Liver (tissue), 9 donors: ENCODE results near the gene TMEM127. TPM values are rescaled to one million over a fixed set of nuclear protein-coding genes. Genes with fewer than 3 reads are reported as not detected.

Source experiments
- DNase-seq: peaks from one replicate; pipeline ENCODE4 v3.0.0-alpha.2; 2017; ENCODE audit warnings: low spot score
- H3K27ac ChIP-seq, 2 donors: one replicate each; pipeline ENCODE4 v1.7.0; 2013; ENCODE audit warnings: inconsistent platforms in 2 of 2, low read length in 2 of 2, control low read depth in 1 of 2, low read depth in 1 of 2, mild to moderate bottlenecking in 1 of 2
- H3K27me3 ChIP-seq, 4 donors: one replicate each; pipeline versions ENCODE4 v1.6.1 to v1.7.0; 2013; ENCODE audit warnings: low read length in 3 of 4, inconsistent platforms in 1 of 4, mild to moderate bottlenecking in 1 of 4, moderate library complexity in 1 of 4; ENCODE audit not compliant: control insufficient read depth in 4 of 4, insufficient read depth in 4 of 4
- H3K36me3 ChIP-seq, 4 donors: one replicate each; pipeline versions ENCODE4 v1.6.1 to v1.7.0; 2013; ENCODE audit warnings: low read length in 3 of 4, mild to moderate bottlenecking in 3 of 4, low read depth in 1 of 4, moderate library complexity in 1 of 4; ENCODE audit not compliant: control insufficient read depth in 4 of 4, insufficient read depth in 3 of 4
- H3K4me1 ChIP-seq, 4 donors: one replicate each; pipeline versions ENCODE4 v1.6.1 to v1.7.0; 2013; ENCODE audit warnings: low read length in 3 of 4, mild to moderate bottlenecking in 3 of 4, moderate library complexity in 1 of 4; ENCODE audit not compliant: control insufficient read depth in 4 of 4, insufficient read depth in 4 of 4
- H3K4me3 ChIP-seq, 3 donors: one replicate each; pipeline versions ENCODE4 v1.6.1 to v1.7.0; 2013; ENCODE audit warnings: low read length in 3 of 3, control low read depth in 1 of 3, low read depth in 1 of 3, mild to moderate bottlenecking in 1 of 3
- H3K9ac ChIP-seq, 2 donors: one replicate each; pipeline ENCODE4 v1.7.0; 2013; ENCODE audit warnings: low read length in 2 of 2, mild to moderate bottlenecking in 2 of 2, moderate library complexity in 2 of 2, control low read depth in 1 of 2, low read depth in 1 of 2
- H3K9me3 ChIP-seq, 4 donors: one replicate each; pipeline versions ENCODE4 v1.6.1 to v1.7.0; 2013; ENCODE audit warnings: low read length in 3 of 4; ENCODE audit not compliant: control insufficient read depth in 4 of 4
- CTCF ChIP-seq: fragments of 150-350 bp; IDR thresholded peaks from 2 replicates; pipeline ENCODE4 v1.5.1; 2017; ENCODE audit warnings: improper control_type of control experiment, low read depth, low read length; ENCODE audit not compliant: missing input control
- EGR1 ChIP-seq, 2 donors: IDR thresholded peaks; 2 replicates each; pipeline ENCODE4 v1.6.1; 2016 to 2018; ENCODE audit warnings: antibody characterized with exemption in 2 of 2, low read depth in 2 of 2
- FOXA1 ChIP-seq: IDR thresholded peaks from 2 replicates; pipeline ENCODE4 v1.6.1; 2016; ENCODE audit warnings: antibody characterized with exemption
- FOXA2 ChIP-seq: IDR thresholded peaks from 2 replicates; pipeline ENCODE4 v1.6.1; 2016; ENCODE audit warnings: antibody characterized with exemption
- GABPA ChIP-seq, 2 donors: IDR thresholded peaks in 1 of 2; conservative IDR thresholded peaks in 1 of 2; 2 replicates each; pipeline ENCODE4 v1.6.1; 2016; ENCODE audit warnings: antibody characterized with exemption in 2 of 2, mild to moderate bottlenecking in 1 of 2, moderate library complexity in 1 of 2
- HNF4A ChIP-seq, 2 donors: conservative IDR thresholded peaks; 2 replicates each; pipeline ENCODE4 v1.6.1; 2016; ENCODE audit warnings: antibody characterized with exemption in 2 of 2, mild to moderate bottlenecking in 2 of 2
- HNF4G ChIP-seq: IDR thresholded peaks from 2 replicates; pipeline ENCODE4 v1.6.1; 2016; ENCODE audit warnings: antibody characterized with exemption
- JUND ChIP-seq, 2 donors: IDR thresholded peaks; 2 replicates each; pipeline ENCODE4 v1.6.1; 2016; ENCODE audit warnings: antibody characterized with exemption in 2 of 2
- NR2F2 ChIP-seq: IDR thresholded peaks from 2 replicates; pipeline ENCODE4 v1.6.1; 2016; ENCODE audit warnings: antibody characterized with exemption
- RAD21 ChIP-seq, 2 donors: IDR thresholded peaks; 2 replicates each; pipeline ENCODE4 v1.6.1; 2016; ENCODE audit warnings: antibody characterized with exemption in 2 of 2, mild to moderate bottlenecking in 2 of 2
- RXRA ChIP-seq, 2 donors: IDR thresholded peaks; 2 replicates each; pipeline ENCODE4 v1.6.1; 2017 to 2018; ENCODE audit warnings: antibody characterized with exemption in 2 of 2, mild to moderate bottlenecking in 1 of 2
- SP1 ChIP-seq: IDR thresholded peaks from 2 replicates; pipeline ENCODE4 v1.6.1; 2018; ENCODE audit warnings: antibody characterized with exemption, mild to moderate bottlenecking
- TAF1 ChIP-seq: conservative IDR thresholded peaks from 2 replicates; pipeline ENCODE4 v1.6.1; 2016; ENCODE audit warnings: antibody characterized with exemption, mild to moderate bottlenecking
- YY1 ChIP-seq: IDR thresholded peaks from 2 replicates; pipeline ENCODE4 v1.6.1; 2016; ENCODE audit warnings: antibody characterized with exemption, mild to moderate bottlenecking
- ZBTB33 ChIP-seq: IDR thresholded peaks from 2 replicates; pipeline ENCODE4 v1.6.1; 2016; ENCODE audit warnings: antibody characterized with exemption
- WGBS: extraction: QIAGEN DNeasy Blood & Tissue Kit; methylation state at CpG from one replicate; pipeline ENCODE4 v1.1.7; 2013; 5-methylcytosine and 5-hydroxymethylcytosine counted together
- polyA plus RNA-seq, 2 donors: library from polyadenylated mRNA; stranded (reverse) in 1 of 2; unstranded in 1 of 2; fragments of 200-250 nt in 1 of 2; fragments of >200 nt in 1 of 2; fragmentation: Nextera tagmentation in 1 of 2; extraction: Ambion mirVana in 1 of 2; gene quantifications; one replicate each; pipeline versions ENCODE4 v1.2.1 to v1.2.3, GENCODE V29; 2013 to 2015
- total RNA-seq, 2 donors: library from RNA; depleted of rRNA; stranded (reverse); fragments of >200 nt; gene quantifications; one replicate each; pipeline ENCODE4 v1.2.3, GENCODE V29; 2014
- TF ChIP-seq, protein P1 (sequence below): IDR thresholded peaks from 2 replicates; pipeline ENCODE4 v1.6.1; 2016; ENCODE audit warnings: antibody characterized with exemption, mild to moderate bottlenecking
- TF ChIP-seq, protein P2 (sequence below): IDR thresholded peaks from 2 replicates; pipeline ENCODE4 v1.6.1; 2016; ENCODE audit warnings: antibody characterized with exemption
- donor health status: healthy.
- donor health status: healthy.
- donor health status: healthy.
- donor health status: healthy.
- donor health status: healthy.

TMEM127 gene
- total and polyA plus RNA-seq, 4 donors = 11.2 to 27.5 (median 18.4) TPM

DNA sequence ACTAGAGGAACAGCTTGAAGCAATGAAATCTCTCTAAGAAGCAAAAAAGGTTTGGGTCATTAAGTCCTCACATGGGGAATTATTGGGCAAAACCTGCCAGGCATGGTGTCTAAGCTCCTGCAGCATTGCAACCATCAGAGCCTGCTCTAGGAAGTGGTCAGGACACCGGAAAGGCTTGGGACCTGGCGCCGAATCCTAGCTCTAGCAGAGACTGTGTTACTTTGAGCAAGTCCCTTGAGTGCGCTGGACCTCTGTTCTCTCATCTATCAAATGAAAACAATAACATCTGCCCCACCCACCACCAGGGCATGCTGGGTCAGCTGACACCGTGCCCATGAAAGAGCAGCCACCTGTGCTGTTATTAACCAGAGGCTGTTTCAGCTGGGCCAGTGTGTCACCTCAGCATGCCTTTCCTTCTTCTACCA, 6.3 kb downstream of the TMEM127 start:
- Histone ChIP-seq H3K9me3 (no peaks in the 10 kb centered on the region), H3K27me3 (no peaks in the 10 kb centered on the region), H3K9ac (no peak overlapping the region), H3K27ac (peak overlapping the region; percentile 87 to 95), H3K4me1 (peaks cover 18 to 58% (median 46%) of the 10 kb centered on the region in 4 donors), H3K36me3 (peaks cover 0 to 6% (median 4%) of the 10 kb centered on the region in 4 donors), H3K4me3 (no peak overlapping the region)
- TF ChIP-seq, protein P1, sequence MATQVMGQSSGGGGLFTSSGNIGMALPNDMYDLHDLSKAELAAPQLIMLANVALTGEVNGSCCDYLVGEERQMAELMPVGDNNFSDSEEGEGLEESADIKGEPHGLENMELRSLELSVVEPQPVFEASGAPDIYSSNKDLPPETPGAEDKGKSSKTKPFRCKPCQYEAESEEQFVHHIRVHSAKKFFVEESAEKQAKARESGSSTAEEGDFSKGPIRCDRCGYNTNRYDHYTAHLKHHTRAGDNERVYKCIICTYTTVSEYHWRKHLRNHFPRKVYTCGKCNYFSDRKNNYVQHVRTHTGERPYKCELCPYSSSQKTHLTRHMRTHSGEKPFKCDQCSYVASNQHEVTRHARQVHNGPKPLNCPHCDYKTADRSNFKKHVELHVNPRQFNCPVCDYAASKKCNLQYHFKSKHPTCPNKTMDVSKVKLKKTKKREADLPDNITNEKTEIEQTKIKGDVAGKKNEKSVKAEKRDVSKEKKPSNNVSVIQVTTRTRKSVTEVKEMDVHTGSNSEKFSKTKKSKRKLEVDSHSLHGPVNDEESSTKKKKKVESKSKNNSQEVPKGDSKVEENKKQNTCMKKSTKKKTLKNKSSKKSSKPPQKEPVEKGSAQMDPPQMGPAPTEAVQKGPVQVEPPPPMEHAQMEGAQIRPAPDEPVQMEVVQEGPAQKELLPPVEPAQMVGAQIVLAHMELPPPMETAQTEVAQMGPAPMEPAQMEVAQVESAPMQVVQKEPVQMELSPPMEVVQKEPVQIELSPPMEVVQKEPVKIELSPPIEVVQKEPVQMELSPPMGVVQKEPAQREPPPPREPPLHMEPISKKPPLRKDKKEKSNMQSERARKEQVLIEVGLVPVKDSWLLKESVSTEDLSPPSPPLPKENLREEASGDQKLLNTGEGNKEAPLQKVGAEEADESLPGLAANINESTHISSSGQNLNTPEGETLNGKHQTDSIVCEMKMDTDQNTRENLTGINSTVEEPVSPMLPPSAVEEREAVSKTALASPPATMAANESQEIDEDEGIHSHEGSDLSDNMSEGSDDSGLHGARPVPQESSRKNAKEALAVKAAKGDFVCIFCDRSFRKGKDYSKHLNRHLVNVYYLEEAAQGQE = no peak
- TF ChIP-seq ZBTB33 (no peak), NR2F2 (no peak), RXRA (IDR thresholded peaks at IDR 0.05) (no peak)
- 69% methylated on average over 5 of the region's 5 CpGs for WGBS
- DNase-seq = no peak

DNA sequence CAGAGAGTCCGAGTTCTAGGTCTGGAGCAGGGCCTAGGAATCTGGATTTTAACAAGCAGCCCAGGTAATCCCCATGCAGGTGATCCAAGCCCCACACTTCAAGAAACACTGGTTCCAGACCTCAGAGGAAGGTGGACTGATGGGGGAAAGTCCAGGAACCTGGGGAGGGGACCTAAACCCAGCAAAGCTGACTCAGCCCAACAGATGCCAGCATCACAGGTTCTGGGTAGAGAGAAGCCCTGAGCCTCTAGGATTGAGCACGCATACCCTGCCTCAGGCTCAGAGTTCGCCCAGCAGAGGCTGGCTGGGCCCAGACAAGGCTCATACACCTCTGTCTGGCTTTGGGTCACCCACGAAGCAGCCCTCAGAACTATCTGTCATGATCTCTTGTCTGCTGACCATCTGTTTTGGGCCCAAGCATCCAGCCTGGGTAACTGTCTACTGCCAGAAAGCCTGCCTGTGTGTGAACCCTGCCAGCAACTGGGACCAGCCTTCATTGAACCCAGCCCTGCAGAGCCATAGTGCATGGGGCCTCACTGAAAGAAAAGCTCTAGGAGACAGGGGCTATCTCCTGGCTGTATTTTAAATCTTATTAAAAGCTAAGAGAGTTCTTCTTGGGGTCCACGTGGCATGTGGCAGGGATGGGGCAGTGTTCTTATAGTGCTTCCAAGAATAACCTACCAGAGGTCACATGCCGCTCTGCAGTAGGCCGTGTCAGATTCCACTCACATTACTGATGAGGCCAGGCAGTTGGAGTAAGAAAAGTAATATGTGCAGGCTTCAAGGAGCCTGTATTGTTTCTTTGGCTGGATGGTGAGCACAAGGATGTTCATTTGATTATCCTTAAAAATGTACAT, 7.4 kb downstream of the TMEM127 start:
- H3K27ac ChIP-seq = peak overlapping the region; percentile 10 to 44
- H3K4me1 ChIP-seq = peaks cover 18 to 50% (median 41%) of the 10 kb centered on the region in 4 donors
- H3K9ac ChIP-seq = no peak overlapping the region
- DNase-seq = no peak
- no peaks in the 10 kb centered on the region for H3K27me3 ChIP-seq
- peaks cover 6 to 17% (median 9%) of the 10 kb centered on the region in 4 donors for H3K36me3 ChIP-seq
- 83% methylated on average over 7 of the region's 7 CpGs for WGBS
- H3K9me3 ChIP-seq = no peaks in the 10 kb centered on the region
- H3K4me3 ChIP-seq = no peak overlapping the region
- TF ChIP-seq RXRA (IDR thresholded peaks at IDR 0.05) (no peak), HNF4G (no peak), JUND (IDR thresholded peaks at IDR 0.05) (no peak), GABPA (IDR thresholded peaks at IDR 0.05 in 1 of 2, conservative IDR thresholded peaks at IDR 0.05 in 1 of 2) (no peak), EGR1 (IDR thresholded peaks at IDR 0.05; ENCODE audit: low read depth in 2 of 2) (no peak), HNF4A (conservative IDR thresholded peaks at IDR 0.05) (no peak), SP1 (no peak), ZBTB33 (no peak), TAF1 (no peak), RAD21 (IDR thresholded peaks at IDR 0.05) (no peak), YY1 (no peak), CTCF (no peak), FOXA1 (no peak), NR2F2 (no peak), FOXA2 (no peak)
- TF ChIP-seq, protein P2, sequence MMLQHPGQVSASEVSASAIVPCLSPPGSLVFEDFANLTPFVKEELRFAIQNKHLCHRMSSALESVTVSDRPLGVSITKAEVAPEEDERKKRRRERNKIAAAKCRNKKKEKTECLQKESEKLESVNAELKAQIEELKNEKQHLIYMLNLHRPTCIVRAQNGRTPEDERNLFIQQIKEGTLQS = no peak
- TF ChIP-seq, protein P1 = no peak
